Uterine smooth muscle cell (primary cell): ENCODE results near the gene ACTC1. TPM values are rescaled to one million over a fixed set of nuclear protein-coding genes. Genes with fewer than 3 reads are reported as not detected.

Source experiments
- total RNA-seq: library from RNA; depleted of rRNA; stranded (reverse); fragments of >200 nt; gene quantifications from 2 replicates; pipeline ENCODE4 v1.2.3, GENCODE V29; 2014

Gene ACTC1
- total RNA-seq = not detected in 2 replicates

DNA sequence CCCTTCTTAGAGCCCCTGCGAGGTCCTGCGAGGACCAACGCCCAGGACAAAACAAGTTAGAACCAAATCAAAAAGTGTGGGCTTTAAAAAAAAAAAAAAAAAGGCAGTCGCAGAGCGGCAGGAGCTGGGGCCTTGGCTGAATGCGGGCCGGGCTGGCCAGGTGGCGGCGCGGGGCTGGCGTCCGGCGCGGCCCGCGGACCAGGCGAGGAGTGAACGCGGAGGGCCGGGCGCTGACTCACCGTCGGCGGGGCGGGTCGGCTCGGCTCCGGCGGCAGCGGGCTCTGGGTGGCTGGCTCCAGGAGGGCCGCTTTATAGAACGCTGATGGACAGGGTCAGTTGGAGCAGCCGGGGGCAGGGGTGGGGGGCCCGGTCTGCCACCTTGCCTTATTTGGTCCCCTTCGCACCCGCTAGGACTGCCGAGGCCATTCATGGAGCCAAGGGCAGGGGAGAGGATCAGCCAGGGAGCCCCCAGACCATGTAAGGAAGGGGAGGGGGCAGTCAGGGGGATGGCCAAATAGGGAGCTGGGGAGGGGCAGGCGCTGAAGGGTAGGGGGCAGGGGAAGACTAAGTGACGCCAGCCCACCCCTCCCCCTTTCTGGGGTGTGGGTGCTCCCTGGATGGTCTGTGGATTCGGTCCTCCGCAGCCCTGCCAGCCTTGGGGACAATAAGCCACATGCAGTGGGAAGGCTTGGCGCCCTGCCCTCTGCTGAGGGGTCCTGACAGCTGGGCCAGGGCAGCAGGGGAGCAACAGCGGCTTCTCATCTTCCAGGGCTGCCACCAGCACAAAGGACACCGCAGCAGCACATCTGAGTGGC, at the start of gene ACTC1:
ACTC1 (minus strand) TSS at position 283 of the 815 bp plus-strand sequence. CDS start 741 bp downstream, outside the sequence.

DNA sequence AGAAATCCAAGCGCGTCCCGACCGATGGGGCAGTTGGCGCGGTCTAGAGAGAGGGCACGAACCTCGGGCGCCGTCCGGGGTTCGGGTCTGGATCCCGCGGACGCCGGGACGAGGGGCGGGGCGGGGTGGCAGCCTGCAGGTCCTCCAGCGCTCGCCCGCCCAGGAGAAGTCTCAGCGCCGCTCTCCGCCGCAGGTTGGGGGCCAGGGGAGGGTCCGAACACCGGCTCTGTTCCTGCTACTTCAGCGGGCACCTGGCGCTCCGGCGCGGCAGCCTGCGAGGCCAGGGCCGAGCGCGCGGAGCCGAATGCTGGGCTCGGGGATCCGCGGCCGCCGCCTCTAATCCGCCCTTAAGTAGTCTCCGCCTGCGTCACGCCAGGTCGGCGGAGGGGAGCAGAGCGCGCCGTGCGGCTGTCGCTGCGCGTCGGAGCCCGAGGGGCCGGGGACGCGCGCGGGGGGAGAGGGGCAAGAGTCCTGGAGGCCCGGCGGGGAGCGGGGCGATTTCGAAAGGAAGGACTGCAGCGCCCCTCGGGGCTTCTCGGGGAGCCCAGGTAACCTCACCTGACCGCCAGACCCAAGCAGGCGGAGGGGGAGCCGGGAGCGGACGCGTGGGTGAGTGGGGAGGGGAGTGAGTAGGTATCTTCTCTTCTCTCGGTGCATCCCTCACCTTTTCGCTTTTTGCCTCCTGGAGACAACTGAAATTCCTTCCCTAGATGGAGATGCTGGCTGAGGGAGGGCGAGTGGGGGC, 40.5 kb downstream of the ACTC1 start, which contains the start of gene GJD2:
GJD2 (minus strand) TSS at position 325 of the 745 bp plus-strand sequence. CDS start 510 bp downstream, outside the sequence.

Other genes starting within 250 kb of the ACTC1 start
- 18.5 and 26.7 TPM in 2 replicates for gene GOLGA8B, start 211.9 kb downstream of the ACTC1 start, total RNA-seq
- not detected in 2 replicates for gene GJD2, start 40.6 kb downstream of the ACTC1 start, total RNA-seq
- gene AQR, start 174.2 kb upstream of the ACTC1 start, total RNA-seq = 24.5 and 26.5 TPM in 2 replicates
- 35.7 and 53.1 TPM in 2 replicates for gene ZNF770, start 192.7 kb upstream of the ACTC1 start, total RNA-seq